GM12892 (cell line): Measurements from ENCODE around the gene ABHD17A.

Experiments
- DNase-seq: peaks from one replicate; pipeline ENCODE4 v3.0.0; 2011; ENCODE audit not compliant: insufficient read length
- FAIRE-seq: peaks from 2 replicates; lab custom pipeline; 2011; peaks lifted over from hg19 to GRCh38; lab: Jason Lieb, UNC
- POLR2A ChIP-seq: IDR thresholded peaks from 2 replicates; pipeline ENCODE4 v1.6.1; 2011; ENCODE audit warnings: low read depth, low read length, control low read depth
- POLR2AphosphoS5 ChIP-seq: IDR thresholded peaks from 2 replicates; pipeline ENCODE4 v1.6.1; 2011; ENCODE audit warnings: low read depth, low read length, control low read depth
- TAF1 ChIP-seq: IDR thresholded peaks from 2 replicates; pipeline ENCODE4 v1.6.1; 2011; ENCODE audit warnings: low read depth, mild to moderate bottlenecking, control low read depth, low read length, borderline replicate concordance

ABHD17A gene

GRCh38 chr19:1920644-1921043 is 35.3 kb upstream of the ABHD17A start:
- DNase-seq (no peak), FAIRE-seq (no peak)
- no peak for TF ChIP-seq TAF1
- TF ChIP-seq POLR2A, result no peak
- no peak for TF ChIP-seq POLR2AphosphoS5

GRCh38 chr19:1918975-1919374 is 33.7 kb upstream of the ABHD17A start:
- TF ChIP-seq TAF1, result no peak
- no peak for TF ChIP-seq POLR2AphosphoS5
- no peak for TF ChIP-seq POLR2A
- FAIRE-seq (no peak), DNase-seq (no peak)

GRCh38 chr19:1917926-1918325 is 32.6 kb upstream of the ABHD17A start:
- no peak for FAIRE-seq
- no peak for DNase-seq
- TF ChIP-seq POLR2A, result no peak
- no peak for TF ChIP-seq TAF1
- no peak for TF ChIP-seq POLR2AphosphoS5

- FAIRE-seq (no peak), DNase-seq (no peak)
- TF ChIP-seq POLR2A, result no peak
- TF ChIP-seq POLR2AphosphoS5, result no peak
- TF ChIP-seq TAF1, result no peak
Observed at GRCh38 chr19:1917146-1917545, 31.9 kb upstream of the ABHD17A start.

- no peak for TF ChIP-seq TAF1
- no peak for TF ChIP-seq POLR2A
- no peak for TF ChIP-seq POLR2AphosphoS5
- DNase-seq (no peak), FAIRE-seq (no peak)
Observed at GRCh38 chr19:1914826-1915341, 29.6 kb upstream of the ABHD17A start.

GRCh38 chr19:1913781-1914577 is 28.7 kb upstream of the ABHD17A start:
- TF ChIP-seq TAF1 (no peak), POLR2A (no peak), POLR2AphosphoS5 (no peak)
- DNase-seq (no peak), FAIRE-seq (no peak)

- FAIRE-seq, result no peak
- no peak for TF ChIP-seq POLR2A
- TF ChIP-seq TAF1, result no peak
- TF ChIP-seq POLR2AphosphoS5, result no peak
- DNase-seq, result no peak
Observed at GRCh38 chr19:1912760-1913505, 27.6 kb upstream of the ABHD17A start.

- DNase-seq, result no peak
- TF ChIP-seq POLR2AphosphoS5 (no peak), POLR2A (no peak), TAF1 (no peak)
- FAIRE-seq, result no peak
Observed at GRCh38 chr19:1911995-1912394, 26.7 kb upstream of the ABHD17A start.

GRCh38 chr19:1911098-1911497 is 25.8 kb upstream of the ABHD17A start:
- TF ChIP-seq POLR2AphosphoS5 (no peak), POLR2A (no peak), TAF1 (no peak)
- FAIRE-seq, result no peak
- no peak for DNase-seq

- DNase-seq (no peak), FAIRE-seq (no peak)
- no peak for TF ChIP-seq TAF1
- no peak for TF ChIP-seq POLR2AphosphoS5
- no peak for TF ChIP-seq POLR2A
Observed at GRCh38 chr19:1910177-1910576, 24.9 kb upstream of the ABHD17A start.

GRCh38 chr19:1909761-1910080 is 24.4 kb upstream of the ABHD17A start:
- FAIRE-seq, result no peak
- DNase-seq, result no peak
- TF ChIP-seq TAF1, result no peak
- no peak for TF ChIP-seq POLR2AphosphoS5
- no peak for TF ChIP-seq POLR2A

- no peak for TF ChIP-seq TAF1
- no peak for TF ChIP-seq POLR2AphosphoS5
- no peak for TF ChIP-seq POLR2A
- DNase-seq (no peak), FAIRE-seq (no peak)
Observed at GRCh38 chr19:1908364-1908678, 23.0 kb upstream of the ABHD17A start.
